Stimulated activated CD4-positive, alpha-beta T cell treated with anti-CD3 and anti-CD28 coated beads, TNF-alpha, amount 100 ng/mL, for 24 hours (primary cell): ENCODE measurements around the gene SLC25A48.

ENCODE experiments used
- DNase-seq, 3 experiments: peaks; one replicate each; pipeline ENCODE4 v3.0.0-alpha.2; 2020; ENCODE audit warnings: low read depth in 3 of 3

Gene SLC25A48

DNA sequence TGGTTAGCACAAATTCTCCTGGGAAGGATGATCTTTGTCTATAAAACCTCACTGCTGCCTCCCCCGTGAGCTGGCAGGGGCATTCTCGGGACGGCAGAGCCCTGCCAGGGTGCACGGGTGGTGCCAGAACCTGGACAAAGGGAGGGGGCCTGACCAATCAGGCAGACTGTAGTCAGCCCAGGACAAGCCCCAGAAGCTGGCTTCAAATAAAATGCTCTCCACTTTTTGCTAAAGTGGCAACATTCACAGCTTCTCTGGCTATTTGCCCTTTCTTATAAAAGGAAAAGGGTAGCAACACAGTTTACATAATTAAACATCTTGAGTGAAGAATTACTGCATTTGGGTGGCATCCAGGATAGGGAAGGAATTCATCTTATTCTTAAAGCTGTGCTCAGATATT is 46.8 kb downstream of the SLC25A48 start:
- DNase-seq: no peak

DNA sequence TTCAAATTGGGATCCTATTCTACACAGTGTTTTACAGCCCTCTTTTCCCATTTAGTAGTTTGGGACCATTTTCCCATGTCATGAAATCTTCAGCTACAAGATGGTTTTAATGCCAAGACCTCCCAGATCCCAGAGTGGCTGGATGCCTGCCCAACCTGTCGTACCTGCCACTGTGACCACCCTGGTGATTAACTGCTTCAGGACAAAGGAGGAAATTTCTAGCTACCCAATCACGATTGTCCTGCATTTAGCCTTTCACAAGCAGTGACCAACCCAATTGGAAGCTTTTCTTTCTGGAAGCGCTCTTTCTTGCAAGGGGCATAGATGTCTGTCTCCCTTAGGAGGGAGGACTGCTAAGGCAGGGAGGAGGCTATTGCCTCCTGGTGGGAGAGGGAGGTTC is 47.4 kb downstream of the SLC25A48 start:
- DNase-seq: no peak

- DNase-seq: no peak
Observed at GRCh38 chr5:135883026-135883425, 48.6 kb downstream of the SLC25A48 start.

- no peak for DNase-seq
Observed at GRCh38 chr5:135883441-135883840, 49.0 kb downstream of the SLC25A48 start.

DNA sequence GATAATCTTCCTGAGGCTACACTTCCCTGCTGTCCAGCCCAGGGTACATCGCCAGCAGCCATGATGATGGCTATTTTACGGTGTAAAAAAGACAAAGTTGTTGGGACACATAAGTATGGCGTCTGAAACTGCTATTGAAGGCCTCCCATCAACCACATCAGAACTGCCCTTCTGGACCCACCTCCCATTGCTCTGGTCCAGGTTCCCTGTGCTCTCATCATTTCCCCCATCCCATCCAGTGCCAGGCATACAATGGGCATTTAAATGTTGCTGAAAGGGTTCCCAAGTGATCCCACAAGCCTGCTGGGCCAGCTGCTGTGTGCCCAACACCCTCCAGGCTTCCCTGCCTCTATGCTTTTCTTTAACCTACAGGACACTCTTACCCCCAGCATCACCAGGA is 50.6 kb downstream of the SLC25A48 start:
- DNase-seq: no peak

DNA sequence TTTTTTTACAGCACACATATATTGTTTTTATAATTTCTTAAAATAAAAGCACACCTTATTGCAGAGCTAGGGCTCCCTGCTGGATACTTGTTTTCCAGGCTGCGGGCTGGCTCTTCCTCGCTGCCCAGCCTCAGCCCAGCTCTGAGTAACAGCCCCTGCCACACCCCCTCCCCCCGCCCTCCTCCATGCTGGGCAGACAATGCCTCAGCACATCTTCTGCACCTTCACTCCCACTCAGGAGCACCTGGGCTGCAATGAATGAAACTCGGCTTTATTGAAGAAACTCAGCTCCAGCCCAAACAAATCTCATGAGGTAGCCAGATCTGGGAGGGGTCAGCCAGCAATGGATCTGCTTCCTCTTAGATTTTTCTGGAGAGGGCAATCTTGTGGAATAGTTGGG is 51.7 kb downstream of the SLC25A48 start:
- no peak for DNase-seq

GRCh38 chr5:135887447-135887864 is 53.0 kb downstream of the SLC25A48 start:
- peak; percentile 39 to 56 (median 45) for DNase-seq

- DNase-seq: no peak
Observed at GRCh38 chr5:135887881-135888614, 53.6 kb downstream of the SLC25A48 start.

GRCh38 chr5:135890296-135890695 is 55.8 kb downstream of the SLC25A48 start:
- no peak for DNase-seq

DNA sequence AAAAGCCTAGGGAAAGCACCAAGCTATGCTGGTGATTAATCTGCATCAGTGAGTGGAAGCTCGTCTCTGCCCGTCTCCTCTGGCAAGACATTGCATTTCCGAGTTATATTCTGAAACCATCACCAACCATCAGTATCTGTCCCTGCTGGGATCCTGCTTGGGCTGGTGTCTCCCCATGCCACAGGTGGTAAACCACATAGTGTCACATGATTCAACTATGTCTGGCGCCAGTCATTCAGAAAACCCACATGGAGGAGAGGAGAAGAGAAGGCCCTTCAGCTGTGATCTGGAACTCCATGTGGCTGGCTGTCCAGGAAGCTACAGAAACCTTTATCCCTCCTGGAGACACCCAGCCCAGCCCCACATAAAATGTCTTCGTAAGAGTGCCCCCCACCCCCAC is 56.4 kb downstream of the SLC25A48 start:
- peak in 1 of 3 experiments; percentile 46 for DNase-seq

DNA sequence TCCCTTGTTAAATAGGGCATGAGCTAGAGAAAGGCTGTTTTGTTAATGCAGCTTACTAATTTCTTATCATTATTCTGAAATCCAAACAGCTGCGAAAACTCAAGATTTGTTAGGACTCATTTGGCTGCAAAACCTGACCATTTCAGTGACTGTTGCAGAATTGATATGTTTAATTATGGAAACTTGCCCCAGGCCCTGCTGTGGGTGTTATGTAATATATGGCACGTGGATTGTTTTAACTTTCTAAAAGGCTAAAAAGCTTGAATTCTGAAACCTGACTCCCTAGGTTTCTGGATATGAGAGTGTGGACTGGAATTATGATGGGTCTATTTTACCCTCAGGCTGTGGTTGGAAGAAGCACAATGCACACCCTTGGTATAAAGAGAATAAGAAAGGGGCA is 56.8 kb downstream of the SLC25A48 start:
- no peak for DNase-seq

- DNase-seq: no peak
Observed at GRCh38 chr5:135891791-135892190, 57.3 kb downstream of the SLC25A48 start.

DNA sequence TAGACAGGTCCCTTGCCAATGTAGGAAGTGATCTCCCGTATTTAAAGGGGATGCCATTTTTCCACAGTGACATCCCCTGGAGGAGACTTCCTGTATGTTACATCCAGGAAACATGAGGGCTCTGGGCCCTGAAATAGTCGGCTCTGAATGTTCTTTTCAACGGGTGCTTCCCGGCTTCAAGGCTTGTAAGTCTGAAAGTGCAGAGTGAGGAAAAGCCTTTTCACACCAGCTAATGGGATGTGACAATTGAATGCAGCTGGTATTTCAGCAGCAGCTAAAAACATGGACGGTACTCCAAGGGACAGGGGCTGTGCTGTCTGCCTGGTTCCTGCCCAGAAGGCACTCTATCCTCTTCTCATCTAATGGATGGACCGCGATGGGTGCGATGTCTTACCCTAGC is 59.8 kb downstream of the SLC25A48 start:
- DNase-seq: no peak

- DNase-seq: no peak
Observed at GRCh38 chr5:135894789-135895188, 60.3 kb downstream of the SLC25A48 start.

DNA sequence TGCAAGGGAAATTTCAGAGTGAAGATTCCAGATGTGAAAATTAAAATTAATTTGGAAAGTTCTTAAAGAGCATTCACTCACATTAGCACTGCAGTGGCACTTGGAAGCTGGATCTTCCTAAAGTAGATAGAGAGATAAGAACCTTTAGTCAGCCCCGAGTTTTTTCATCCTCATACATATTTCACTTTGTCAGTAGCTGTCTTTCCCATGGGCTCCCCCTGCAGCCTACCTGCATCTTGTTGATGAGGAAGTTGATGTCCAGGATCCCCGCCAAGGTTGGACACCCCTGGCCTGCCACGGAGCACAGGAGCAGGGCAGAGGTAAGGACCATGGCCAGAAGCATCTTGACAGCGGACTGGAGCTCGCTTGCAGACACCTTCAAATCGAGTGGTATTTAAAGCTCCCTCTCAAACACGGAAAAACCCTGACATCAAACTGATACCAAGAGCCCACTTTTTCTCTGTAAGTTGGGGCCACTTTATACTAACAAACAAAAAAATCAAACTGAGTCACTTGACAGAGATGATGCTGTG is 61.1 kb downstream of the SLC25A48 start, which contains the start of gene IL9:
Gene IL9 (minus strand): TSS at position 368 of the 533 bp plus-strand sequence. CDS start 25 bp downstream, at position 343.
- no peak for DNase-seq

- DNase-seq: no peak
Observed at GRCh38 chr5:135898651-135899050, 64.2 kb downstream of the SLC25A48 start.

- DNase-seq: no peak
Observed at GRCh38 chr5:135900276-135900675, 65.8 kb downstream of the SLC25A48 start.

DNA sequence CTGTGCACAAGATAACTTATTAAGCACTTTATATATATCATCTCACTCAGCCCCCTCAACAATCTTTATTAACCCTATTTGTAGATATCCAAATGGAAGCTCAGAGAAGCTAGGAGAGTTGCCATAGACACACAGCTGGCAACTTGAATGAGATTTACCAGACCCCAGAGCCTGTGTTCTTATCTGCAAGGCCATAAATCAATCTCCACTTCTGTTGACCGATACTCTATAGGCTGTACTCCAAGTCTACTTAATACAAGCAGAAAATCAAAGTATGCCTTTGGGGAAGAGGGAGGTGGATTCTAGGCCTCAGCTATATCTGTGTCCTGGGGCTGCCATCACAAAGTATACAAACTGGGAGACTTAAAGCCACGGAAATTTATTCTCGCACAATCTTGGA is 67.2 kb downstream of the SLC25A48 start:
- no peak for DNase-seq

- no peak for DNase-seq
Observed at GRCh38 chr5:135905144-135905543, 70.7 kb downstream of the SLC25A48 start.

- no peak for DNase-seq
Observed at GRCh38 chr5:135913713-135914626, 79.5 kb downstream of the SLC25A48 start.

GRCh38 chr5:135915466-135916001 is 81.1 kb downstream of the SLC25A48 start:
- no peak for DNase-seq

DNA sequence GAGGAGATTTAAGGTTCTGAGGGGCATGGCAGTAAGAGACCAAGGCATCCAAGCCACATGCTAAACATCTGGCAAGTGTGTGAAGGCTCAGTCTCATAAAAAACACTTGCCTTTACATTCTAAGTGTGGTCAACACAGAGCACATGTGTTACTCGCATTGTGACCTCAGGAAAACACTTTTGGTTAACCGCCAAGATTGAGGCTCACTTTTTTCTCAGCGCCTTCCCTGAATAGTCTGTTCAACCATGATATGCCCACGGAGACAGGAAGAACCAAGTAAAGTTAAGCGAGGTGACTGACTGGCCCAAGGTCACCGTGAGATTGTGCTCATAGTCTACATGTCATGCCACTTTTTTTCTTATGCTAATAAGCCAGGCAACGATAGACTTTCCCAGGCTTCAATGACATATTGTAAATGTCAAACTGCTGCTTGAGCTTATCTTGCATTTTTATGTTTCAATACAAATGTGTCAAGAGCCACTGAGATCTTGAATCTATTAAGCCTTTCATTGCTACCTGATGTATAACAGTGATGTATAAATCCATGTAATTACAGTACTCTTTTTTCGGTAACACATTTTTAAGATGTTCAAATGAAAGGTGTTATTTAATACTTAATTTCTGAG is 82.3 kb downstream of the SLC25A48 start:
- DNase-seq: no peak
